Neural progenitor cell (in vitro differentiated cells): ENCODE measurements around the gene LARGE1. TPM values are rescaled to one million over a fixed set of nuclear protein-coding genes. Genes with fewer than 3 reads are reported as not detected.

ENCODE experiments used
- DNase-seq: peaks from one replicate; pipeline ENCODE4 v3.0.0-alpha.2; 2016; ENCODE audit warnings: low spot score
- H2AFZ ChIP-seq: fragments of 200-600 bp; sonication (generic); replicated peaks from 2 replicates; pipeline ENCODE4 v1.6.1; 2016; ENCODE audit warnings: antibody characterized with exemption
- H3F3A ChIP-seq: fragments of 200-600 bp; sonication (generic); 2 replicates; pipeline ENCODE4 v1.6.1; 2016; ENCODE audit warnings: antibody characterized with exemption, low read depth
- H3K27ac ChIP-seq: fragments of 200-600 bp; sonication (generic); 2 replicates; pipeline ENCODE4 v1.5.1; 2016; ENCODE audit warnings: mild to moderate bottlenecking
- H3K27me3 ChIP-seq: fragments of 200-600 bp; sonication (generic); 2 replicates; pipeline ENCODE4 v1.6.1; 2016; ENCODE audit warnings: mild to moderate bottlenecking, moderate library complexity
- H3K36me3 ChIP-seq: fragments of 200-600 bp; sonication (generic); 2 replicates; pipeline ENCODE4 v1.5.1; 2016
- H3K4me1 ChIP-seq: fragments of 200-600 bp; sonication (generic); 2 replicates; pipeline ENCODE4 v1.6.1; 2016; ENCODE audit warnings: mixed run types
- H3K4me2 ChIP-seq: fragments of 200-600 bp; sonication (generic); 2 replicates; pipeline ENCODE4 v1.6.1; 2016
- H3K4me3 ChIP-seq: fragments of 200-600 bp; sonication (generic); 2 replicates; pipeline ENCODE4 v1.5.1; 2016
- H3K79me2 ChIP-seq: fragments of 200-600 bp; sonication (generic); 2 replicates; pipeline ENCODE4 v1.6.1; 2016; ENCODE audit warnings: low read depth
- H3K9ac ChIP-seq: fragments of 200-600 bp; sonication (generic); 2 replicates; pipeline ENCODE4 v1.6.1; 2016
- H3K9me3 ChIP-seq: fragments of 200-600 bp; sonication (generic); 2 replicates; pipeline ENCODE4 v1.5.1; 2016; ENCODE audit warnings: low read depth
- H4K20me1 ChIP-seq: fragments of 200-600 bp; sonication (generic); 2 replicates; pipeline ENCODE4 v1.6.1; 2016; ENCODE audit warnings: low read depth
- H3K27ac Mint-ChIP-seq: 3 replicates; pipeline ENCODE4 v1.8.0; 2021; ENCODE audit warnings: mixed read lengths
- H3K27me3 Mint-ChIP-seq: 2 replicates; pipeline ENCODE4 v1.8.0; 2022; ENCODE audit warnings: low read depth, mild to moderate bottlenecking, inconsistent platforms, moderate library complexity, mixed read lengths; ENCODE audit not compliant: insufficient read depth
- H3K36me3 Mint-ChIP-seq: 3 replicates; pipeline ENCODE4 v1.8.0; 2021; ENCODE audit warnings: mixed read lengths
- H3K4me1 Mint-ChIP-seq: 3 replicates; pipeline ENCODE4 v1.8.0; 2021; ENCODE audit warnings: mixed read lengths
- H3K4me3 Mint-ChIP-seq: 3 replicates; pipeline ENCODE4 v1.8.0; 2021; ENCODE audit warnings: mild to moderate bottlenecking, moderate library complexity, mixed read lengths
- H3K9me3 Mint-ChIP-seq: 3 replicates; pipeline ENCODE4 v1.8.0; 2020; ENCODE audit warnings: mixed read lengths
- EZH2 ChIP-seq: fragments of 200-600 bp; sonication (generic); IDR thresholded peaks from 2 replicates; pipeline ENCODE4 v1.6.1; 2017; ENCODE audit warnings: antibody characterized with exemption, mild to moderate bottlenecking, moderate library complexity
- EZH2phosphoT487 ChIP-seq: fragments of 200-600 bp; sonication (generic); IDR thresholded peaks from 2 replicates; pipeline ENCODE4 v1.6.1; 2017; ENCODE audit warnings: antibody characterized with exemption
- total RNA-seq: library from RNA; depleted of rRNA; stranded (reverse); fragments of >200 nt; gene quantifications from 2 replicates; pipeline ENCODE4 v1.2.3, GENCODE V29; 2015; ENCODE audit warnings: low replicate concordance
- TF ChIP-seq, protein P1 (sequence below): fragments of 200-600 bp; sonication (generic); IDR thresholded peaks from 2 replicates; pipeline ENCODE4 v1.5.1; 2017; ENCODE audit warnings: antibody characterized with exemption, mild to moderate bottlenecking

Gene LARGE1
- total RNA-seq, 1 donor from 2014 or later: 24.9 TPM

DNA sequence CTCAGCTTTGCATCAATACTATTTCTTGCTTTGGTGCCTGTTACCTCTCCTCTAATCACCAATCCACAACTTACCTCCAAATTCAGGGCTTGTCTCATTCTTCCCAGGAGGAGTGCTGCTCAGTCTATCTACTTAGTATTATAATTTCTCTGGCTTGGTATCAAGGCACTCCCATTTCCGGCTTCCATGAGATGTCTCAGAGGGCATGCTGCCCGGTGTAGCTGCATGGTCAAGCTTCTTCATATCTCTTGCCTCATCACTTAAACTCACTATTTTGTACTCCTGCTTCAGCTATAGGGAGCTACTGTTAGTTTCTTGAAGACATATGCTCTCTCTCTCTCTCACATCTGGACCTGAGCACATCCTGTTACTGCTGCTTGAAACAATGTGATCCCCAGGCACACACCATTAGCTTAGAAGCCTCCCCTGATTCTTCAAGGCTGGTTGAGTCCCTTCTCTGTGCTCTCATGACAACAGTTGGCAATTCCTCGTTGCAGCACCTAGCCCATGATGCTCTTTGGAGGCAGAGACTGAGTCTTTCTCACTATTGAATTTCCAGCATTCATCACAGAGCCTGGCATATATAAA lies 679.3 kb downstream of the LARGE1 start:
- no peaks in the 10 kb centered on the region for H3F3A ChIP-seq
- H3K36me3 Mint-ChIP-seq: no peaks in the 10 kb centered on the region
- TF ChIP-seq EZH2phosphoT487 (no peak), EZH2 (no peak)
- TF ChIP-seq, protein P1, sequence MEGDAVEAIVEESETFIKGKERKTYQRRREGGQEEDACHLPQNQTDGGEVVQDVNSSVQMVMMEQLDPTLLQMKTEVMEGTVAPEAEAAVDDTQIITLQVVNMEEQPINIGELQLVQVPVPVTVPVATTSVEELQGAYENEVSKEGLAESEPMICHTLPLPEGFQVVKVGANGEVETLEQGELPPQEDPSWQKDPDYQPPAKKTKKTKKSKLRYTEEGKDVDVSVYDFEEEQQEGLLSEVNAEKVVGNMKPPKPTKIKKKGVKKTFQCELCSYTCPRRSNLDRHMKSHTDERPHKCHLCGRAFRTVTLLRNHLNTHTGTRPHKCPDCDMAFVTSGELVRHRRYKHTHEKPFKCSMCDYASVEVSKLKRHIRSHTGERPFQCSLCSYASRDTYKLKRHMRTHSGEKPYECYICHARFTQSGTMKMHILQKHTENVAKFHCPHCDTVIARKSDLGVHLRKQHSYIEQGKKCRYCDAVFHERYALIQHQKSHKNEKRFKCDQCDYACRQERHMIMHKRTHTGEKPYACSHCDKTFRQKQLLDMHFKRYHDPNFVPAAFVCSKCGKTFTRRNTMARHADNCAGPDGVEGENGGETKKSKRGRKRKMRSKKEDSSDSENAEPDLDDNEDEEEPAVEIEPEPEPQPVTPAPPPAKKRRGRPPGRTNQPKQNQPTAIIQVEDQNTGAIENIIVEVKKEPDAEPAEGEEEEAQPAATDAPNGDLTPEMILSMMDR: no peak
- H2AFZ ChIP-seq: no peak overlapping the region
- peaks cover 28% of the 10 kb centered on the region for H3K27me3 ChIP-seq
- peaks cover 12% of the 10 kb centered on the region for H3K4me1 Mint-ChIP-seq
- no peak overlapping the region for H3K4me3 ChIP-seq
- no peaks in the 10 kb centered on the region for H3K79me2 ChIP-seq
- H3K4me3 Mint-ChIP-seq: no peak overlapping the region
- no peaks in the 10 kb centered on the region for H3K36me3 ChIP-seq
- no peaks in the 10 kb centered on the region for H3K9me3 ChIP-seq
- no peak for DNase-seq
- H3K27ac ChIP-seq: no peak overlapping the region
- no peaks in the 10 kb centered on the region for H3K4me1 ChIP-seq
- no peak overlapping the region for H3K9ac ChIP-seq
- H4K20me1 ChIP-seq: no peaks in the 10 kb centered on the region
- no peak overlapping the region for H3K27ac Mint-ChIP-seq
- peaks cover 4% of the 10 kb centered on the region for H3K9me3 Mint-ChIP-seq
- no peak overlapping the region for H3K4me2 ChIP-seq
- no peaks in the 10 kb centered on the region for H3K27me3 Mint-ChIP-seq

DNA sequence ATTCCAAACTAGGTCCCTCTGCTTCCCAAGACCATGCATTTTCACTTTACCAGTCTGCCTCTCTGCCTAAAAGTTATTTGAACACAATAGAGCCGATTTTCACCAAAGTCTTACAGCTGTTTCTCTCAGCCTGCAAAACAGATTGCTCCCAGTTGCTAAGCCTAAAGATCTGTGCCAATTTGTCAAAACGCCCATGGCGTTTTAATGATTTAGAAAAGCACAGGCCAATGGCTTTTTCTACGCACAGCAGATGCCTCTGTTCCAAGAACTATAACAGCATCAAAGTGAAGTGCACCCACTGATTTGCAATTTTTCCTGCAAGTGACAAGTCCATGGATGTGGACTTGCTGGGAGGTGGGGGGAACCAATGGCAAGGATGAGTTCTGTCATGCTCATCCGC lies 688.2 kb downstream of the LARGE1 start:
- no peaks in the 10 kb centered on the region for H3K79me2 ChIP-seq
- H3K27ac Mint-ChIP-seq: no peak overlapping the region
- no peak overlapping the region for H3K4me3 Mint-ChIP-seq
- H3F3A ChIP-seq: no peaks in the 10 kb centered on the region
- H3K27ac ChIP-seq: no peak overlapping the region
- no peak overlapping the region for H3K9ac ChIP-seq
- H3K9me3 ChIP-seq: peaks cover 13% of the 10 kb centered on the region
- H4K20me1 ChIP-seq: no peaks in the 10 kb centered on the region
- H3K36me3 ChIP-seq: no peaks in the 10 kb centered on the region
- H3K27me3 ChIP-seq: peaks cover 14% of the 10 kb centered on the region
- H3K4me3 ChIP-seq: no peak overlapping the region
- no peaks in the 10 kb centered on the region for H3K4me1 ChIP-seq
- H3K4me1 Mint-ChIP-seq: peaks cover 14% of the 10 kb centered on the region
- H3K36me3 Mint-ChIP-seq: peaks cover 7% of the 10 kb centered on the region
- H3K4me2 ChIP-seq: no peak overlapping the region
- DNase-seq: no peak
- no peak overlapping the region for H2AFZ ChIP-seq
- no peaks in the 10 kb centered on the region for H3K27me3 Mint-ChIP-seq
- TF ChIP-seq EZH2phosphoT487 (no peak), EZH2 (no peak)
- TF ChIP-seq, protein P1: no peak
- peaks cover 44% of the 10 kb centered on the region for H3K9me3 Mint-ChIP-seq

DNA sequence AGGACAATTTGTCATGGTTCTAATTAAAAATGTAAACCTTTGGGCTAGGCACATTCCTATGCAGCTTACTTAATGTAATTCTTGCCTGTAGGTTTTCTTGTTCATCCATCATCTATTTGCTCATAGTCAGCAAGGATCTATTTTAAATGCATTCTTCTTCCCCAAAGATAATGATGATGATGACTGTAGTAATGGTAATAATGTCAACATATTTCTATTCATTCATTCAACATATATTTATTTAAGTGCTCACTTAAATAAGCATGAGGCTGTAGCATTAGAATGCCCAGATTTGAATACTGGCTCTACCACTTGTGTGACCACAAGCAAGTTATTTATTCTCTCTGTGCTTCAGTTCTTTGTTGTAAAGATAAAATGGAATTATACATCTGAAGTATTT lies 692.5 kb downstream of the LARGE1 start:
- no peak for DNase-seq
- Histone ChIP-seq H3K9me3 (peaks cover 13% of the 10 kb centered on the region), H3K4me3 (no peak overlapping the region), H3K79me2 (no peaks in the 10 kb centered on the region), H3K9ac (no peak overlapping the region), H3K4me2 (no peak overlapping the region), H2AFZ (no peak overlapping the region), H4K20me1 (no peaks in the 10 kb centered on the region), H3K4me1 (no peaks in the 10 kb centered on the region), H3K36me3 (no peaks in the 10 kb centered on the region), H3K27ac (no peak overlapping the region), H3K27me3 (no peaks in the 10 kb centered on the region), H3F3A (no peaks in the 10 kb centered on the region)
- Mint-ChIP-seq H3K9me3 (peaks cover 42% of the 10 kb centered on the region), H3K4me3 (no peak overlapping the region), H3K27me3 (peaks cover 9% of the 10 kb centered on the region), H3K4me1 (no peaks in the 10 kb centered on the region), H3K36me3 (peaks cover 7% of the 10 kb centered on the region), H3K27ac (no peak overlapping the region)
- no peak for TF ChIP-seq EZH2
- TF ChIP-seq, protein P1: no peak
- no peak for TF ChIP-seq EZH2phosphoT487
